Measurements from ENCODE around the gene ZFP36L2.

Gene ZFP36L2

DNA sequence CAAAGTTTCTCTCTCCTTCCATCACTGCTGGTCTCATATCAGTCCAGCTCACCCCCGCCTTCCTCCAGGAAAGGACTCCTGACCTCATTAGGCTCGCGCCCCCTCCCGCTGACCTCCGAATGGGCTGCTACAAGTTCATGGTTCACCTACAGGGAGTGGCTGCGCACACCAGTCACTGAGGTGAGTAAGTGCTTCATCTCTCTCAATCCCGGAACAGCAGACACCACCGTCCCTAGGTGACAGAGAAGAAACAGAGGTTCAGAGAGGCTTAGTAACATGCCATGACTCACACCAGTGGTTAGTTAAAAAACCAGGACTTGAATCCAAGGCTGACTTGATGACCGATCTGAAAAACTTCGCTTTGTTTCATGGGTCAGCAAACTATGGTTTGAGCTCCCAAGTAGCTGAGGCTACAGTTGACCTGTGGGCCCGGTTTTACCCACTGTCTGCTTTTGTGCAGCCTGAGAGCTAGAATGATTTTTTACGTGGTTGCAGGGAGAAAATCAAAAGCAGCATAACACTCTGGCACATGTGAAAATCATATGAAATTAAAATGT lies 42.0 kb downstream of the ZFP36L2 start:
- DNase-seq, result peak; percentile 59 to 62

DNA sequence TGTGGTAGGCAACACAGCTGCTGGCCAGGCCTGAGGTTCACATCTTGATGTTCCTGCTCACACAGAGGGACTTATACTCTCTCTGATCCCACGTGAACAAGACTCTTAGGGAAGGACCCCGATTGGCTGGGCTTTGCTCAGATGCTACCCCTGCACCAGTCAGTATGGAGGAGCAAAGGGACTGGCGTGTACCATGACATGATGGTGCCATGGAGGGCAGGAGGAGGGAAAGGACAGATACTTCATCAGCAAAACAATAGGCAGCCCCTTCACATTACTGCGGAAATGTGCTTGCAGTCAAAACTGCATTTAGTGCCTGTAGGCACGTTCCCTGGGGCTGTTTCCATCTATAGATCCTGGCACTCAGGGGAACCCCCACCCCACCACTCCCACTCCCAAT lies 42.7 kb downstream of the ZFP36L2 start:
- DNase-seq, result no peak

DNA sequence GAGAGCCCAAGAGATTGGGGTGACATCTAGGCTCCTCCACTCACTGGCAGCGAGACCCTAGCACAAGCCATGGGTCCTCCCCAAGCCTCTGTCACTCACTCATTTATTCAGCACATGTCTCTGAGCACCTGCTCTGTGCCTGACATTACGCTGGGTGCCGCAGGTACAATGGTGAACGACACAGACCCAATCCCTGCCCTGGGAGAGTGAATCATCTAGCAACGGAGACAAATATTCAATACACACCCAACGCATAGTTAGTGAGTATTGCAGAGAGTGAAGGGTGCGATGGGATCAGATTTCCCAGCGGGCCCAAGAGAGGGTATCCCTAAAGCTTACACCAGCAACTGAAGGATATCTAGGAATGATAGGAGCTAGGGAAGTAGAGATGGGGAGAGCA lies 45.5 kb downstream of the ZFP36L2 start:
- no peak for DNase-seq

DNA sequence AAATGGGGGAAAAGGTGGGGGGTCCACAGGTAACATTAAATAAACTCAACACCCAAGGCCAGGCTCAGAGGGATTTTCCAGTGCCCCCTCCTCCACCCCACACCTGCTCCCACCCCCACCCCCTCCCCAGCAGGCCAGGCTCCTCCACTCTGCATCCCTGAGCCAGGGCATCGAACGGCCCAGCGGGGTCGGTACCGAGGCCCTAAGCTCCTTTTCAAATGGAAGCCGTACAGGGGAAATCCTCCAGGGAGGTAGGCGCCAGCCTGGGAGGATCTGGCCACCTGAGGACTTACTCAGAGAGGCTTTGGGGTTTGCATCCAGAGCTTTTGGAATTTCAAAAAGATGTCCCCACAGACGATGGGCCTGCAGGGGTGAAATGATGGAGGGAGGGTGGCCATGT lies 46.5 kb downstream of the ZFP36L2 start:
- DNase-seq, result no peak

DNA sequence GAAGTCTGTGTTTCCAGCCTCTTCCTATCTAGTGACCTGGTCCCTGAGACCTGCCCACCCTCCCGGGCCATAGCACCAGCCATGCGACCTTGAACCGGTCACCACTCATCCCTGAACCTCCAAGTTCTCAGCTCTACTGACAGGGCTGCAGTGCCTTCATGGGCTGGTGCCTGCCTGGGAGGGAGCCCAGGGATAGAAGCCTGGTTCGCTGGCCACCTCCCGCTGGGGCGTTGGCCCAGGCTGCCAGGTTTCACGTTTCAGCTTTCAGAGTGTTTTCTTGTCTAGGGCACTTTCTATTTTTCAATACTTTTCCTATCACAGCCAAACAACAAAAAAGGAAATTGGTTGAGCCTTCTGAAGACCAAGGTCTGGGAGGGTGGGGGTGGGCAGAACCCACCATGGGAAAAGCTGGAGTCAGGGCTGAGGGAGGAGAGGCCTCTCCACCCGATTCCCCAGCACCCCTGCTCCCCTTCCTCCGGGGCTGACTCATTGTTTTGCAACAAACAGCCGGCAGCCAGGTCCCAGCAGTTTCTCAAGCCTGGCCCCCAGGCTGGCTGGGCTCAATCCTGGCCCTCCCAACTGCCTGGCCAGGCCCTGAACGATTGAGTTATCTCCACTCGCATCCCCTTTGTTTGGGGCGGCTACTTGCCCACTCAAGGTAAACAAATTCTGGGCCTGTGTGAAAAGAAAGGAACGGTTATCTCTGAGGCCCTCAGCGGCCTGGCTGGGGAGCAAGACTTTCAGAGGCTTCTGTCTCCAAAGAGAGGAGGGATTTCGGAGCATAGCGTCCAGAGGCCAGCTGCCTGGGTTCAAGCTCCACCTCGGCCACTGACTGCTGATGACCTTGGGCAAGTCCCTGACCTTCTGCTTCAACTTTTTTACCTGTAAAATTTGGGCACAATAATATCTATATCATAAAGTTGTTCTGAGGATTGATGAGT lies 47.5 kb downstream of the ZFP36L2 start:
- DNase-seq, result no peak

DNA sequence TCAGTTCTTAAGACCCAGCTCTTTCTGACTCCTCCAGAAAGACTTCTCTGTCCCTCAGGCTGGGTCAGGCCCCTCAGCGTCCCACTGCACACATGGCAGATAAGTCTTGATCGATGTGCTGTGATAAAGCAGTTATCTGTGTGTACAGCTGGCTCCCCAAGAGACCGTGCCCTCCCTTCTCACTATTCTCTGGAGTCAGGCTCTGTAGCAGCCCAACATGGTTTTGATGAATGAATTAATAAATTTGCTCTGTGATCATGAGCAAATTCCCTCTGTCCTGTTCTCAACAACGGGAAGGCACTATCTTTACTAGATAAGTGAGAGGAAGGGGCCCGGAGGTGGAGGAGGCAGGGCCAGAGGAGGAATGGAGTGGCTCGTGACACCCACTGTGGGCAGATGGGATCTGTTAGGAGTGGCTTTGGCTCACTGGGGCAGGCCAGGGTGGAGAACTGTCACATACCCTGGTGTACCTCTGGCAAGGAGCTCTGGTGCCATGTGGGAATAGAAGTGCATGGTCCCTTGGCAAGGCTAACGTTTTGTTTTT lies 48.3 kb downstream of the ZFP36L2 start:
- DNase-seq, result no peak

DNA sequence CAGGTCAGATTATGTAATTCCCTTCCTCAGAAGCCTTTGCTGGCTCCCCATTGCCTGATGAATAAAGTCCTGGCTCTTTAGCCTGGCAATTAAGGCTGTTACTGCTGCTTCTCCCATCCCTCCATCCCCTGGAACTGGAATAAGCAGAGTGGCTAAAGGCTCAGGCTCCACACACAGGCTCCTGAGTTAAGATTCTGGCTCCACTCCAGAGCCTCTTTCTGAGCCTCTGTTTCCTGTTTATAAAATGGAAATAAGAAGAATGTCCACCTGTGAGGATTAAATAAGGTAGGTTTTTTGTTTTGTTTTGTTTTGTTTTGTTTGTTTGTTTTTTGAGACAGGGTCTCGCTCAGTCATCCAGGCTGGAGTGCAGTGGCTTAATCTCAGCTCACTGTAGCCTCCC lies 50.0 kb downstream of the ZFP36L2 start:
- DNase-seq, result no peak

DNA sequence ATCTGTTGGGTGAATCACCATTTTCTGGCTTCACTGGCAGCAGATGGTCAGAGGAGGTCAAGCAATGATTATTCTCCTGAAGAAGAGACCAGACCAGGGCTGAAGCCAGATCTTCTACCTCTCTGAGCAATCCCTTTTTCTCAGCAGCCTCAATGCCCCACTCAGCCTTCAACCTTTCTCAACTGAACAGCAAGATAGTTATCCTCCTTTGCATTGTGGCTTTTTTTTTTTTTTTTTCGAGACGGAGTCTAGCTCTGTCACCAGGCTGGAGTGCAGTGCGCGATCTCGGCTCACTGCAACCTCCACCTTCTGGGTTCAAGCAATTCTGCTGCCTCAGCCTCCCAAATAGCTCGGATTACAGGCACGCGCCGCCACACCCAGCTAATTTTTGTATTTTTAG lies 50.5 kb downstream of the ZFP36L2 start:
- DNase-seq, result no peak

DNA sequence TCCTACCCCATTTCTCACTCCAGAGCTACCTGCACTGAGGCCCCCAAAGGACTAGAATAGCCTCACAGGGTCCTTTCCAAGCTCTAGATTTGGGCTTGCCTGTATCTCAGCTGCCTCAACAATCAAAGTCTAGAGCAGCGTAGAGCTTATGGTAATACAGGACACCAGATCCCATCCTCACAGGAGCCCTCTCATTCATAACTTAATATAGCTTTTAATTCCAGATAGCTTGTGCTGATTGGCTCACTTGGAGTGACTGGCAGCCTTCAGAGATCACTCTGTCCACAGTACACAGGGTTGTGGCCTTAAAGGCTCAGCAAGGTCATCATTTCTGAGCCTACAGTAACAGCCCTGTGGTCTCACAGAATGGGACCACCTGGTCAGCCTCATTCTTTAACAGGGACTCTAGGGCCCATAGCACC lies 51.4 kb downstream of the ZFP36L2 start:
- DNase-seq, result no peak

DNA sequence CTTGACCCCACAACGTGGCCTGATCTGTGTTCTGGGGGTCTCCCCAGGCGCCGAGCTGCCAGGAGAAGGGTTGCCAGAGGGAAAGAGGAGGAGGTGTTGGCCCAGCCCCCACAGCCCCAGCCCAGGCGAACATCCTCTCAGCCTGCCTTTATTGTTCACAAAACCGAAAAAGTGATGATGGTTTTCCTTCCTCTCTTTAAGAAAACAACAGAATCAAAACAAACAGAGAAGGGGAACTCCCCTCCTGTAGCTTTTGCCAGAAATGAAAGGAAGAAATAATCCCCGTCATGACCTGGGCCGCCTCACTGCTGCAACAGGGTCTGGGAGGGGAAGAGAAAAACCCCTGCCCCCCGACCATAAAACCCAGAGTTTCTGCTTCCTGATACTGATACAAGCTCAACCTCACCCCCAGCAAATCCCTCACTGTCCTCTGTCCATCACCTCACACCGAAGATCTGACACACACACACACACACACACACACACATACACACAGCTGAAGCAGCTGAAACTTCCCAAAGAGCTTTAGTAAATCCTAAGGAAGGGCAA lies 52.0 kb downstream of the ZFP36L2 start:
- DNase-seq, result peak; percentile 73 to 81
